NCI-H2227 treated with DMSO at 0.1 percent for 48 hours (cell line): ENCODE results near the gene MICA.

Source experiments
- DNase-seq: peaks from one replicate; lab custom pipeline; 2025; lab: John Stamatoyannopoulos, UW

Gene MICA

DNA sequence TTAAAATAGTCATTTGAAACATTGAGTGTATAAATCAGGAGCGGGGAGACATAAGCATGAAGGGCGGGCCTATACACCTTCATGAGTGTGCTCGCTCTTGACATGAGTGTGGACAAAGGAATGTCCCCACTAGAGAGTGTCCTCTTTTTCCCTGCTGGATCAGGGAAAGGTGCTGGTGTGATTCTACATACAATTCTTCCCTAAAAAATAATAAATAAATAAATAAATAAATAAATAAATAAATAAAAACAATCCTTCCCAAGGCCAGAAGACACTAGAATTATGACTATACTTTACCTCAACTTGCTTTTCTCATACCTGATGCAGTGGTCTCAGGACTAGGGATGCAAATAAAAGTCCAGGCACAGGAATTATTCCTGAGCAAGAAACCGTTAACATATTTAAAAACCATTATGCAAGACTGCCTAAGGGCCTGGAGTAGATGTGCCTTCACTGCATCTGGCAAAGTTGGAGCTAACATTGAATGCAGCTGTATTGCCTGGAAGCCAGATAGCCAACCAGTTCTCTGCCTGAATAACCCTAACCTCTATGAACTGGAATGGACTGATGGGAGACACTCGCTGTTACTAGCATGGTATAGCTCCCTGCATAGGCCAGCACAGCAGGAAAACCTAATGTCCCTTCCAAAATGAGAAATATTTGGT, 57.1 kb downstream of the MICA start:
- no peak for DNase-seq

DNA sequence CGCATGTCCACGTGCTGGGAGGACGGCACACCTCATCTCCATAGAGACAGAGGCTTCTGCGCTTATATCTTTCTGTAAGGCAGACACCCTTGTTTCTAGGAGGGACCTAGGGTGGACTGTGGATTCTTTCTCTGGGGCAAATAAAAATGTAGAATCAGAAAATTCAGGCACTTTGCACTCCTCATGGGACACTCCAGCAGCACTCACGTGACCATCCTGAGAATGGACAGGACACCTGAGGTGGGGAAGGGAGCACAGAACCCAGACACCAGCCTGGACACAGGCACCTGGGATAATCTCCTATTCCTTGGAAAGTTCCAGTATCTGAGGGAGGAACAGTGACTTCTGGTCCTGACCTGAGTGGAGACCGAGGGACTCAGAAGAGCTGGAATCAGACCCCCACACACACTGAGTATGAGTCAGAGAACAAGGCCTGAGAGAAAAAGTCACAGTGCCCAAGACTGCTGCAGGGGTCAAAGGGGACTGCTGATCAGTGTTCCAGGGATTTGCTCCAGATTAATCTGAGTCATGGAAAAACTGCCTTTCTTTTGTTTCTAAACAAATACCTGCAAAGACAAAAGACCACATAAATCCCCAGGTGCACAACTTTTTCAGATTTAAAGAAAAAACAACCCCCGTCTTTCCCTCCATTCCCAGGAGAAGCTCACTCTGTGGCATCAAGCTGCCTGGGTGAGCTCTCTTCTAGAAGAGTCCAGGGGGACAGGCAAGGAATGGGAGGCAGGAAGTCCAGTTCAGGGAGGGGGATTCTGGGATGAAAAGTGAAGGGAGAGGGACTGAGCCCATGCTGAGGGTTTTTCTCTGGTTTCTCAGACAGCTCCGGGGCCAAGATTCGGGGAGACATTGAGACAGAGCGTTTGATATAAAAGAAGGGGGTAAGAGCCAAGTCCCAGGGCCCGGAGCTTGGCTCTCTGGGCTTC, 58.9 kb downstream of the MICA start:
- DNase-seq, result no peak

DNA sequence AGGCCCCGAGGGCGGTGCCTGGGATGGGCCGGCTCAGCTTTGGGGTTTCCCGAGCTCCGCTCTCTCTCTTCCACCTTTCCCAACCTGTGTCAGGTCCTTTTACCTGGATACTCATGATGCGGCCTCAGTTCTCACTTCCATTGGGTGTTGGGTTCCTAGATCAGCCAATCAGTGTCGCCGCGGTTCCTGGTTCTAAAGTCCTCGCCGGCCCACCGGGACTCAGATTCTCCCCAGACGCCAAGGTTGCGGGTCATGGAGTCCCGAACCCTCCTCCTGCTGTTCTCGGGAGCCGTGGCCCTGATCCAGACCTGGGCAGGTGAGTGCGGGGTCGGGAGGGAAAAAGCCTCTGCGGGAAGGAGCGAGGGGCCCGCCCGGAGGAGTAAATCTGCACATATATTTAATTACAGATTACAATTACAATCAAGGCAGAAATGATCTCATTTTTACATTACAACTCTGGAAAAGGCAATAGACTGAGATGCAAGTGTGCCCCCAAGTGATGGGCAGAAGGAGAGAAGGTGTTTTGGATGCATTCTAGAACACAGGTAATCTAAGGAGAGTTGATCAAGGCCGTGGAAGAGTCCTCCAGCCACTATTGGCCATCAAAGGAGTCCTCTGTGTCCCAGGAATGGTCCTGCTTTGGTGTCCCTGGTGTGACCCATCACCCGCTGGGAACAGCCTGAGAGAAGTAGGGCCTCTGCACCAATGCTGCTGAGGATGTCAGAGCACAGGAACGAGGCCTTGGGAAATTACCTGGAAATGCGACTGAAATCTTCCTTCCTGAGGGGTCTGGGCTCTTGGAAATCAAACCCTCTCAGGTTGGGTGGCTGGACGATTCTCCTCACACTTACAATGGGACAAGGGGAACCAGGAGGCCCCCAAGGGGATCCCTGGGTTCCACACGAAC, 59.8 kb downstream of the MICA start:
- peak; percentile 85 for DNase-seq

DNA sequence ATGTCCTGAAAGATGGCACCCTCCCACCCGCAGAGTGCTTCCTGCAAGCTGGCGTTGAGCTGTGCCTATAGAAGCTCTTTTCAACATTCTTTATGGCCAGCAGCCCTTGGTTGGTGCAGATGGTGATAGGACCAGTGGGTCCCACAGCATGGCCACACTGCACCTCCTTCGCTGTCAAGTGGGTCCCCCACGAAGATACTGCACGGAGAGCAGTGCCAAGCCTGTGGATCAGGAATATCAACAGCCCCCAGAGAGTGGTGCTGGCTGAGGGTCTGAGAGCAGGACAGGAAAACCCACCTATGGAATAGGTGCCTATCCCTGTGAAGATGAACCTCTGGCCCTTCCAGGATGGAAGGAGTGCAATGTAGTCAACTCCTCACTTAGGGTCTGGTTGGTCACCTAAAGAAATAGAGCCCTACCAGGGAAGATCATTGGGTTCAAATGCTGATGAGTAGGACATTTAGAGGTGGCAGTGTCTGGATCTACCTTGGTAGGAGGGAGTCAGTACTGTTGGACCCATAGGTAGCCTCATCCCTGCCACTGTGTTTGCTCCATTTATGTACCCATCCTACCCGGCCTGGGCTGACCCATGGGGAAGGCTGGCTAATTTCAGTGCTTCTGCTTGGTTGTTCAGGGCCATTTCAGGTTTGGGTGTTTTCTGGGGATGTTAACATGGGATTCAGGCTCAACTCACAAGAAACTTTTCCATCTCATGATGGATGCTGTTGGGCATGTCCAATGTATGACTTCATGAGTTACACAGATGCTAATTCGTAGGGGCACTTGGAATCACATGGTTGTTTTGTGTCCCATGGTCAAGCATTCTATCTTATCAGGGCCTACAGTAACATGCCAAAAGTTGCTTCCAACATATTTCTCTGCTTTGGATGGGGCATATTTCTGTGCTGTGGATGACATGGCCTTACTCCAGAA, 61.1 kb downstream of the MICA start:
- DNase-seq, result no peak
